GM23338 (cell line): ENCODE measurements around the gene ZBTB24. TPM values are rescaled to one million over a fixed set of nuclear protein-coding genes. Genes with fewer than 3 reads are reported as not detected.

Experiments
- ATAC-seq: fragments of 200-7000 bp; cut with Tn5 transposase; 3 replicates; pipeline ENCODE4 v1.9.1; 2020
- DNase-seq: peaks from one replicate; pipeline ENCODE4 v3.0.0-alpha.2; 2015; ENCODE audit warnings: low spot score
- H2AFZ ChIP-seq: fragments of 200-600 bp; sonication (generic); 2 replicates; pipeline ENCODE4 v1.8.0; 2016; ENCODE audit warnings: antibody characterized with exemption, mild to moderate bottlenecking, moderate library complexity
- H3F3A ChIP-seq: fragments of 200-600 bp; sonication (generic); replicated peaks from 2 replicates; pipeline ENCODE4 v1.8.0; 2017; ENCODE audit warnings: antibody characterized with exemption, mixed run types, low read depth
- H3K27ac ChIP-seq: fragments of 200-600 bp; sonication (generic); 2 replicates; pipeline ENCODE4 v1.6.1; 2016; ENCODE audit warnings: low read depth
- H3K27me3 ChIP-seq: fragments of 200-600 bp; sonication (generic); 2 replicates; pipeline ENCODE4 v1.8.0; 2016; ENCODE audit warnings: mild to moderate bottlenecking, mixed run types, moderate library complexity; ENCODE audit not compliant: insufficient read depth
- H3K36me3 ChIP-seq: fragments of 200-600 bp; sonication (generic); 2 replicates; pipeline ENCODE4 v1.8.0; 2016; ENCODE audit warnings: mild to moderate bottlenecking; ENCODE audit not compliant: insufficient read depth
- H3K4me1 ChIP-seq: fragments of 200-600 bp; sonication (generic); 2 replicates; pipeline ENCODE4 v1.8.0; 2016; ENCODE audit warnings: mild to moderate bottlenecking, moderate library complexity; ENCODE audit not compliant: insufficient read depth
- H3K4me2 ChIP-seq: fragments of 200-600 bp; sonication (generic); 2 replicates; pipeline ENCODE4 v1.7.1; 2017; ENCODE audit warnings: mixed run types
- H3K4me3 ChIP-seq: fragments of 200-600 bp; sonication (generic); 2 replicates; pipeline ENCODE4 v1.6.1; 2016; ENCODE audit warnings: mixed run types
- H3K79me2 ChIP-seq: fragments of 200-600 bp; sonication (generic); replicated peaks from 2 replicates; pipeline ENCODE4 v1.8.0; 2017; ENCODE audit warnings: mild to moderate bottlenecking; ENCODE audit not compliant: insufficient read depth
- H3K9me2 ChIP-seq: fragments of 200-600 bp; sonication (generic); 2 replicates; pipeline ENCODE4 v1.8.0; 2017; ENCODE audit not compliant: insufficient read depth
- H4K20me1 ChIP-seq: fragments of 200-600 bp; sonication (generic); replicated peaks from 2 replicates; pipeline ENCODE4 v1.8.0; 2017; ENCODE audit warnings: mild to moderate bottlenecking; ENCODE audit not compliant: insufficient read depth
- H3K27ac Mint-ChIP-seq: 2 replicates; pipeline ENCODE4 v1.8.0; 2020; ENCODE audit warnings: inconsistent platforms, mild to moderate bottlenecking, moderate library complexity, mixed read lengths
- H3K27me3 Mint-ChIP-seq: 3 replicates; pipeline ENCODE4 v1.8.0; 2022; ENCODE audit warnings: low read depth, mild to moderate bottlenecking, moderate library complexity, mixed read lengths, inconsistent platforms; ENCODE audit not compliant: insufficient read depth, poor library complexity
- H3K36me3 Mint-ChIP-seq: 3 replicates; pipeline ENCODE4 v1.8.0; 2021; ENCODE audit warnings: low read depth, mild to moderate bottlenecking, inconsistent platforms, moderate library complexity, mixed read lengths
- H3K4me1 Mint-ChIP-seq: 3 replicates; pipeline ENCODE4 v1.8.0; 2020; ENCODE audit warnings: mild to moderate bottlenecking, inconsistent platforms, mixed read lengths
- H3K4me3 Mint-ChIP-seq: 3 replicates; pipeline ENCODE4 v1.8.0; 2021; ENCODE audit warnings: moderate library complexity, mild to moderate bottlenecking, inconsistent platforms, mixed read lengths
- H3K9me3 Mint-ChIP-seq: 3 replicates; pipeline ENCODE4 v1.8.0; 2020; ENCODE audit warnings: moderate library complexity, mild to moderate bottlenecking, inconsistent platforms, mixed read lengths
- CREB1 ChIP-seq: fragments of 250-450 bp; sonication (Bioruptor Pico); IDR thresholded peaks from 2 replicates; pipeline ENCODE4 v1.5.0; 2020; ENCODE audit warnings: low read depth, mild to moderate bottlenecking, moderate library complexity
- EZH2phosphoT487 ChIP-seq: fragments of 200-600 bp; sonication (generic); IDR thresholded peaks from one replicate; pipeline ENCODE4 v1.8.1; 2018; ENCODE audit warnings: antibody characterized with exemption; ENCODE audit not compliant: unreplicated experiment
- JUNB ChIP-seq: IDR thresholded peaks from one replicate; pipeline ENCODE4 v1.6.1; 2016; ENCODE audit warnings: antibody characterized with exemption; ENCODE audit not compliant: unreplicated experiment
- STAT1 ChIP-seq: IDR thresholded peaks from one replicate; pipeline ENCODE4 v1.6.1; 2016; ENCODE audit warnings: antibody characterized with exemption; ENCODE audit not compliant: unreplicated experiment
- polyA plus RNA-seq: library from polyadenylated mRNA; unstranded; fragments of >200 nt; fragmentation: Nextera tagmentation; extraction: Ambion mirVana; gene quantifications from 2 replicates; pipeline ENCODE4 v1.2.1, GENCODE V29; 2016
- total RNA-seq: library from RNA; depleted of rRNA; stranded (reverse); fragments of >200 nt; shearing (Covaris generic); gene quantifications from 2 replicates; pipeline ENCODE4 v1.2.3, GENCODE V29; 2014
- TF ChIP-seq, protein P1 (sequence below): fragments of 250-450 bp; sonication (Bioruptor Pico); IDR thresholded peaks from 2 replicates; pipeline ENCODE4 v1.5.0; 2020; ENCODE audit warnings: mild to moderate bottlenecking, moderate library complexity

ZBTB24 gene
- total and polyA plus RNA-seq, 2 experiments from 2014 or later = 7.9 to 22.0 TPM

DNA sequence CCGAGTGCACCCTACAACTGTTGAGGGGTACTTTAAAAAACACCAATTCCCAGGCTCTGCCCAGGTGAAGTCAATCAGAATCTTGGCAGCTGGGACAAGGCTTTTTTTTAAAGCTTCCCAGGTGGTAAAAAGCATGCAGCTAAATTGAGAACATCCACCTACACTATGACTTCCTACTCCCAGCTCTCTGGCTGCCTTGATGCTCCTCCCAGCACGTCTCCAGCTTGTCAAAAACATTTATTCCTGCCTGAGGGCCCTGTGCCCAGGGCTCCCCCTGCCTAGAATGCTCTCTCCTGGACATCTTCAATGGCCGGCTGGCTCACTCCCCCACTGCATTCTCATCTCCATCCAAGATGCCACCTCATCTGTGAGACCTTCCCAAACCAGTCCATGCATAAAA is 9.9 kb downstream of the ZBTB24 start:
- TF ChIP-seq EZH2phosphoT487 (no peak), JUNB (no peak), CREB1 (no peak)
- TF ChIP-seq, protein P1, sequence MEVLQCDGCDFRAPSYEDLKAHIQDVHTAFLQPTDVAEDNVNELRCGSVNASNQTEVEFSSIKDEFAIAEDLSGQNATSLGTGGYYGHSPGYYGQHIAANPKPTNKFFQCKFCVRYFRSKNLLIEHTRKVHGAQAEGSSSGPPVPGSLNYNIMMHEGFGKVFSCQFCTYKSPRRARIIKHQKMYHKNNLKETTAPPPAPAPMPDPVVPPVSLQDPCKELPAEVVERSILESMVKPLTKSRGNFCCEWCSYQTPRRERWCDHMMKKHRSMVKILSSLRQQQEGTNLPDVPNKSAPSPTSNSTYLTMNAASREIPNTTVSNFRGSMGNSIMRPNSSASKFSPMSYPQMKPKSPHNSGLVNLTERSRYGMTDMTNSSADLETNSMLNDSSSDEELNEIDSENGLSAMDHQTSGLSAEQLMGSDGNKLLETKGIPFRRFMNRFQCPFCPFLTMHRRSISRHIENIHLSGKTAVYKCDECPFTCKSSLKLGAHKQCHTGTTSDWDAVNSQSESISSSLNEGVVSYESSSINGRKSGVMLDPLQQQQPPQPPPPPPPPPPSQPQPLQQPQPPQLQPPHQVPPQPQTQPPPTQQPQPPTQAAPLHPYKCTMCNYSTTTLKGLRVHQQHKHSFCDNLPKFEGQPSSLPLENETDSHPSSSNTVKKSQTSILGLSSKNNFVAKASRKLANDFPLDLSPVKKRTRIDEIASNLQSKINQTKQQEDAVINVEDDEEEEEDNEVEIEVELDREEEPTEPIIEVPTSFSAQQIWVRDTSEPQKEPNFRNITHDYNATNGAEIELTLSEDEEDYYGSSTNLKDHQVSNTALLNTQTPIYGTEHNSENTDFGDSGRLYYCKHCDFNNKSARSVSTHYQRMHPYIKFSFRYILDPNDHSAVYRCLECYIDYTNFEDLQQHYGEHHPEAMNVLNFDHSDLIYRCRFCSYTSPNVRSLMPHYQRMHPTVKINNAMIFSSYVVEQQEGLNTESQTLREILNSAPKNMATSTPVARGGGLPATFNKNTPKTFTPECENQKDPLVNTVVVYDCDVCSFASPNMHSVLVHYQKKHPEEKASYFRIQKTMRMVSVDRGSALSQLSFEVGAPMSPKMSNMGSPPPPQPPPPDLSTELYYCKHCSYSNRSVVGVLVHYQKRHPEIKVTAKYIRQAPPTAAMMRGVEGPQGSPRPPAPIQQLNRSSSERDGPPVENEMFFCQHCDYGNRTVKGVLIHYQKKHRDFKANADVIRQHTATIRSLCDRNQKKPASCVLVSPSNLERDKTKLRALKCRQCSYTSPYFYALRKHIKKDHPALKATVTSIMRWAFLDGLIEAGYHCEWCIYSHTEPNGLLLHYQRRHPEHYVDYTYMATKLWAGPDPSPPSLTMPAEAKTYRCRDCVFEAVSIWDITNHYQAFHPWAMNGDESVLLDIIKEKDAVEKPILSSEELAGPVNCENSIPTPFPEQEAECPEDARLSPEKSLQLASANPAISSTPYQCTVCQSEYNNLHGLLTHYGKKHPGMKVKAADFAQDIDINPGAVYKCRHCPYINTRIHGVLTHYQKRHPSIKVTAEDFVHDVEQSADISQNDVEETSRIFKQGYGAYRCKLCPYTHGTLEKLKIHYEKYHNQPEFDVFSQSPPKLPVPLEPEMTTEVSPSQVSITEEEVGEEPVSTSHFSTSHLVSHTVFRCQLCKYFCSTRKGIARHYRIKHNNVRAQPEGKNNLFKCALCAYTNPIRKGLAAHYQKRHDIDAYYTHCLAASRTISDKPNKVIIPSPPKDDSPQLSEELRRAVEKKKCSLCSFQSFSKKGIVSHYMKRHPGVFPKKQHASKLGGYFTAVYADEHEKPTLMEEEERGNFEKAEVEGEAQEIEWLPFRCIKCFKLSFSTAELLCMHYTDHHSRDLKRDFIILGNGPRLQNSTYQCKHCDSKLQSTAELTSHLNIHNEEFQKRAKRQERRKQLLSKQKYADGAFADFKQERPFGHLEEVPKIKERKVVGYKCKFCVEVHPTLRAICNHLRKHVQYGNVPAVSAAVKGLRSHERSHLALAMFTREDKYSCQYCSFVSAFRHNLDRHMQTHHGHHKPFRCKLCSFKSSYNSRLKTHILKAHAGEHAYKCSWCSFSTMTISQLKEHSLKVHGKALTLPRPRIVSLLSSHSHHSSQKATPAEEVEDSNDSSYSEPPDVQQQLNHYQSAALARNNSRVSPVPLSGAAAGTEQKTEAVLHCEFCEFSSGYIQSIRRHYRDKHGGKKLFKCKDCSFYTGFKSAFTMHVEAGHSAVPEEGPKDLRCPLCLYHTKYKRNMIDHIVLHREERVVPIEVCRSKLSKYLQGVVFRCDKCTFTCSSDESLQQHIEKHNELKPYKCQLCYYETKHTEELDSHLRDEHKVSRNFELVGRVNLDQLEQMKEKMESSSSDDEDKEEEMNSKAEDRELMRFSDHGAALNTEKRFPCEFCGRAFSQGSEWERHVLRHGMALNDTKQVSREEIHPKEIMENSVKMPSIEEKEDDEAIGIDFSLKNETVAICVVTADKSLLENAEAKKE (CRISPR knock-in tag) = no peak
- H3K4me3 Mint-ChIP-seq = no peak overlapping the region
- Histone ChIP-seq H3K36me3 (peaks cover 47% of the 10 kb centered on the region), H3K4me3 (no peak overlapping the region), H3K4me1 (peaks cover 8% of the 10 kb centered on the region; the same call in 1 of the 2 replicates), H3K4me2 (no peak overlapping the region), H4K20me1 (peaks cover 31% of the 10 kb centered on the region), H3K27ac (no peak overlapping the region), H2AFZ (no peak overlapping the region), H3F3A (no peaks in the 10 kb centered on the region), H3K9me2 (no peaks in the 10 kb centered on the region), H3K27me3 (no peaks in the 10 kb centered on the region), H3K79me2 (peaks cover 51% of the 10 kb centered on the region)
- H3K36me3 Mint-ChIP-seq = peaks cover 87% of the 10 kb centered on the region
- peaks cover 3% of the 10 kb centered on the region for H3K27me3 Mint-ChIP-seq
- H3K27ac Mint-ChIP-seq = no peak overlapping the region
- DNase-seq (no peak), ATAC-seq (no peak)
- no peaks in the 10 kb centered on the region for H3K9me3 Mint-ChIP-seq
- H3K4me1 Mint-ChIP-seq = peaks cover 5% of the 10 kb centered on the region; the same call in 2 of the 3 replicates

DNA sequence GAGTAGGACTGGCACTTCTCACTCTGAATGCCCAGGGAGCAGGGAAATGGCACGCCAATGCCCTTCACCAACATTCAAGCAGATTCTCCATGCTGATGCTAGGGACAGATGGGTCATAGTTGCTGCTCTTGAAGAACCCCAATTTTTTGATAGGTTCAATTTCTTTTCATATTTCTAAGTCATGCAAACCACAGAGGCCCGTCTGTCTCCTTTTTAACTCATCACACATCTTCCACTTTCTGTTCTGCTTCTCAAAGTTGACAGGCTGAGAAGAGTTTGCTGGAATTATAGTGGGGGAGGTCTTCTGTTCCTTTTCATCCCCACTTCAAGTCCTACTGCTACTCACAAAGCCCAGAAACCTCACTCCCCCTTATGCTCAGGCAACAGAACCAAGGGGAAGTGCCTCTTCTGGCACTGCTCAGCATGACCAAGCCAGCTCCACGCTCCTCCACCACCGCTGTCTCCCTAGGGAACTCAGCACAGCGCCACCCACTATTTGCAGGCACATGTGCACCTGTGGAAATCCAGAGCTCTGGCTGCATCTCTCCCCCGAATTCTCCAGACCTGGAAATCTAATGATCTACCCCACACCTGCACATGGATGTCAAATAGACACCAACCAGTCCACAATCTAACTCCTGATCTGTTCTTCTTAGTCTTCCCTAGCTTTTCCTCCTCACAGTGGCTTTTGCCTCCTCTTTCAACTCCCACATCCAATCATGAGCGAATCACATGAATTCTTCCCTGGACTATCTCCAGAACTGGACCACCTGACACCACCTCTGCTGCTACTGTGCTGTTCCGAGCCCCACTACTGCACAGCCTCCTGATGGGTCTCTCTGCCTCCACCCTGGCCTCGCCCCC is 10.7 kb downstream of the ZBTB24 start:
- Mint-ChIP-seq H3K4me1 (no peaks in the 10 kb centered on the region), H3K27me3 (peaks cover 2% of the 10 kb centered on the region), H3K4me3 (no peak overlapping the region), H3K27ac (no peak overlapping the region), H3K36me3 (peaks cover 88% of the 10 kb centered on the region), H3K9me3 (no peaks in the 10 kb centered on the region)
- DNase-seq (no peak), ATAC-seq (no peak)
- Histone ChIP-seq H2AFZ (no peak overlapping the region), H3K79me2 (peaks cover 43% of the 10 kb centered on the region), H3K27me3 (no peaks in the 10 kb centered on the region), H3K27ac (no peak overlapping the region), H3K4me2 (no peak overlapping the region), H3K9me2 (no peaks in the 10 kb centered on the region), H3K4me1 (peaks cover 4% of the 10 kb centered on the region; the same call in 1 of the 2 replicates), H3K4me3 (no peak overlapping the region), H3K36me3 (peaks cover 52% of the 10 kb centered on the region), H4K20me1 (peaks cover 25% of the 10 kb centered on the region), H3F3A (no peaks in the 10 kb centered on the region)
- TF ChIP-seq STAT1 = no peak
- TF ChIP-seq, protein P1 (CRISPR knock-in tag) = no peak
